ENCODE measurements around the gene PCBP1.
"Not testable (repeated sequence)": the region's sequence is repeated elsewhere in the genome, so short reads cannot be mapped to it uniquely, and the experiment has no call there.

PCBP1 gene

DNA sequence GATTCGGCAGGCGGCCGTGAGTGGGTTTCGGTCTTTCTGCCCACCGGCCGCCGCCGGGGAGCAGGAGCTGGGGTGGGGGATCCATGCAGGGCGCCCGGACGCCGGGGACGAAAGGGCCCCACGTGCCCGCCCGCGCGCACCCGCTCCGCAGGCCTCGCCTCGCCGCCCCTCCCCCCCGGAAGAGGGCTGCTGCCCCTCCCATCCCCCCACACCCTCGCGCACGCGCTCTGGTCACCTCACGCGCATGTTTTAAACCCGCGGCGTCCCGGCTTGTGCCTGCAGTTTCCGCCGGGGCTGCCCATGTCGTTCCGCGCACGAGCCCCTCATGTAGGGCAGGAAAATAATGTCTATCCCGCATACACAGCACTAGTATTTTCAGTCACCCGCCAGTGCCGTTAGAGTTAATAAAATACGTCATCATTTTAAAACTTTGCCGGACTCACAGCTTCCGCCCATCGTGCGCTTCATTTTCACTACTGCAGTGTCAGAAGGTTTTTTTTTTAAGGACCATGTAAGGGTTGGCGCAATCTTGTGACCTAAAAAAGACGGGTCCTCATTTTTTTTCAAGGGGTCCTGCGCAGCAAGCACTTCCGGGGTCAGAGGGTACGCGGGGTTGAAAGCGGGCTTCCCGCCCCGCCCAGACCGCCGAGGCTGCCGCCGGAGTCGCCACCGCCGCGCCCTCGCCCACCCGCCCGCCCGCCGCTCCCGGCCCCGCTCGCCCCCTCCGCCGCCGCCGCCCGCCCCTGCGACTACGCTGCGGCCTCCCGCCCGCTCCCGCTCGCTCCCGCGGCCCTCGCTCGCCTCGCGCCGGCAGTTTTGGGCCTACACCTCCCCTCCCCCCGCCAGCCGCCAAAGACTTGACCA, at the start of gene PCBP1:
Gene PCBP1, plus strand, starts transcription at position 640 of the 864 bp plus-strand sequence. CDS start 267 bp downstream, outside the sequence.
- peak; percentile 94 to 99 for DNase-seq

- DNase-seq: no peak
These were observed 47.9 kb upstream of the PCBP1 start for GRCh38 chr2:70039366-70039765.

DNA sequence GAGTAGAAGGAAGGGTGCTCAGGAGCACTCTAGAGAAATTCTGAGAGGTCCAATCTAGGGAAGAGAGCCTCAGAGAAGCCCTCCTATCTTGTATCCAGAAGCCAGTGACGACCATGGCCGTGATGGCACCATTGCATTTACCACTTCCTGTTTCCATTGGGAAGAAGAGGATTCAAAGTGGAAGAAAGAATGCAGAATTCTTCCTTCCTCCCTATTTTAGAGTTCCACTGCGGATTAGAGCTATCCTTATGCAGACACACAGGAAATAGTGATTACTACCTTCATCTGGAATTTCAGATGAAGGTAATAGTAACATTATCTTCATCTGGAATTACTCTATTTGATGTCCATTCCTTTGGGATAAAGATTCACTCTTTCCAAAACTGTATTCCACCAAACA, 45.6 kb upstream of the PCBP1 start:
- no peak for DNase-seq

DNA sequence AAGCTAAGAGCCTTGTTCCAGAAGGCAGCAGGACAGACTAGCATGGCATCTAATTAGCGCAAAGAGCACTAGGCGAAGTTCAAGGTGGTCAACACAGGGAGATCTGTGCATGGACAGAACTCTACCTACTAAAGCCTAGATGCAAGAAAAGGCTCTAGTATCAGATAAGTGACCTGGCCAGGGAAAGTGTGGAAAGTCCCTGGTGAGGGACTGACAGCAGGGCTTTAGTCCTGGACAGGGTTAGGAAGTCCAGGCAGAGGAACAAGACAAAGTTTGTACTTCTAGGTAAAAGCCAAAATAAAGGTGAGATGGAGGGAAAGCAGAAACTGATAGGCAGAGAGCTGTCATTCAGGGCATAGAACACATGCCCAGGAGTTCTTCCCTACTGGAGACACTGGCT, 45.0 kb upstream of the PCBP1 start:
- DNase-seq: no peak

GRCh38 chr2:70043252-70043875, 43.9 kb upstream of the PCBP1 start:
- DNase-seq: no peak

- no peak for DNase-seq
These were observed 42.8 kb upstream of the PCBP1 start for GRCh38 chr2:70044290-70045040.

DNA sequence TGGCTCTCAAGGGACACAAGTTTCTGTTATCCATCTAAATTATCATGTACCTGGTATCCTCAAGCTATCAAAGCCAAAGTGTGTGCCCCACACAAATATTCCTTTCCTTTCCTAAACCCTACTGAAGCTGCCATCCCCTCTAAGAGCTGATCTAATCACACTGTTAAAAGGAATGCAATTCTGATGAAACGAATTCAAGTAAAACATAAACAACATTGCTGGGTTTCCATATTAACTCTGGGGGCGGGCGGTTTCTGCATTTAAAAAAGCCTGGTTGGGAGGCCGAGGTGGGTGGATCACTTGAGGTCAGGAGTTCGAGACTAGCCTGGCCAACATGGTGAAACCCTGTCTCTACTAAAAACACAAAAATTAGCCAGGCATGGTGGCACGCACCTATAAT, 41.9 kb upstream of the PCBP1 start:
- DNase-seq: no peak

DNA sequence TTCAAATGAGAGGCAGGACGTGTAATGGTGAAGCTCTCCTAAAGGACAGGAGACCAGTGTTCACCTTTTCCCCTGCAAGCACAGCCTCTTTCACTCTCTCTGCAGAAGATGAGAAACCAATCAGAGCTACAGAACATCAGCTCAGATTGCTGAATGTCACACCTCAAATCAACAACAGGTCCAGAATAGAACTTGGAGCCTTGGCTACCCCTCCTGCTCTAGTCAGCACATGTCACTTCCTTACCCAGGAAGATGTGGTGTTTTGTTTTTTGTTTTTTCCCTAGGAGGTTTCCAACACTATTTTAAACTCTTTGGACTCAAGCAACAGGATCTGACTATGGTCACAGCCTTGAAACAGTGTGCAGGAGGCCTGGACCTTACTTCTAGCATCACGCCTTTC, 41.3 kb upstream of the PCBP1 start:
- no peak for DNase-seq

DNA sequence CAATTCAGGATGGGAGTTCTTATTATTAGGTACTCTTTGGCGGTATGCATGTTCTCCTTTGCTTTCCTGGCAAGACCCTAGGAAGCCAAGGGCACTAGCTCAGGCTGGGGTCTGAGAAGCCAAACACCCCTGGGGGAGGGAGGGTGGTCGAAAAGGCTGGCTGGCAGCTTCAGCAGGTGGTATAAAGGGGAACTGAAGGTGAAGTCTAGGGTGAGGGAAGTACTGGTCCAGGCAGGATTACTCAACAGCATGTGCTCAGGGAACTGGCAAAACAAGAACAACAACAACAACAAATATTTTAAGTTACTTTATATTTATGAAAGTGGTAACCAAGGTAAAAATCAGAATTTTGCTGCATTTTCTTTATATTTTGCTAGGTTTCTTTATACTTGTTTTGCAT, 40.7 kb upstream of the PCBP1 start:
- DNase-seq: no peak

DNA sequence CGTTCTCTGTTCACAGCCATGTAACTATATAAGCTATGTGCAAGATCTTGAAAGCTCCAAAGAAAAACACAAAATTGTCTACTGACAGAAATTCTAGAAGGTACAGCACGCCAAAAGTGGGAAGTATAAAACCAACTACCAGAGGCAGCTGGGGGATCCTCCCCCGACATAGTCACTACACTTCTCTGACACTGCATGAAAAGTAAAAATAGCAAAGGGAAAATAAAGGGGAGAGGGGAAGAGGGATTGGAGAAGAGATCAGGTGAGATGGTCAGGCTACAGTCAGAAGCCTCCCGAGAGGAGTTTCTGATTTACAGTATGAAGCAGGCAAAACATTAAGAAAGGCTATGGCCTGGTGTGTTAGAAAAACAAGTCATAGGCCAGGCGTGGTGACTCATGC, 39.8 kb upstream of the PCBP1 start:
- DNase-seq: no peak

DNA sequence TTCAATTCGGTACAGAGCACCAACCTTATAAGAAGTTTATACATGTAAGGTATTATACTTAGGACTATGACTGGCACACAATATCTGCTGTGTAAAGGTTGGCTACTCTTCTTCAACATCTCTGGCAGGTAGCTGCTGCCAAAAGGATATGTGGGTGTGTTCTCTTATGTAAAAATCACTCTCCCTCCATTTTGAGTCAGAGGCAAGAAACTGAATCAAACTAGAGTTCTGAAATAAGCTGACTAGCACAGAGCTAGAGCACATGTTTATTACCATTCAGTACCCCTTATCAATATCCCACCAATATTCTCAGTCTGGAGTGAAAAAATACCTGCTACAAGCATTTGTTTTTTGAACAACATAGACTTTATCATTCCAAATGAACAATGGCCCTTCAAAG, 38.0 kb upstream of the PCBP1 start:
- no peak for DNase-seq

DNA sequence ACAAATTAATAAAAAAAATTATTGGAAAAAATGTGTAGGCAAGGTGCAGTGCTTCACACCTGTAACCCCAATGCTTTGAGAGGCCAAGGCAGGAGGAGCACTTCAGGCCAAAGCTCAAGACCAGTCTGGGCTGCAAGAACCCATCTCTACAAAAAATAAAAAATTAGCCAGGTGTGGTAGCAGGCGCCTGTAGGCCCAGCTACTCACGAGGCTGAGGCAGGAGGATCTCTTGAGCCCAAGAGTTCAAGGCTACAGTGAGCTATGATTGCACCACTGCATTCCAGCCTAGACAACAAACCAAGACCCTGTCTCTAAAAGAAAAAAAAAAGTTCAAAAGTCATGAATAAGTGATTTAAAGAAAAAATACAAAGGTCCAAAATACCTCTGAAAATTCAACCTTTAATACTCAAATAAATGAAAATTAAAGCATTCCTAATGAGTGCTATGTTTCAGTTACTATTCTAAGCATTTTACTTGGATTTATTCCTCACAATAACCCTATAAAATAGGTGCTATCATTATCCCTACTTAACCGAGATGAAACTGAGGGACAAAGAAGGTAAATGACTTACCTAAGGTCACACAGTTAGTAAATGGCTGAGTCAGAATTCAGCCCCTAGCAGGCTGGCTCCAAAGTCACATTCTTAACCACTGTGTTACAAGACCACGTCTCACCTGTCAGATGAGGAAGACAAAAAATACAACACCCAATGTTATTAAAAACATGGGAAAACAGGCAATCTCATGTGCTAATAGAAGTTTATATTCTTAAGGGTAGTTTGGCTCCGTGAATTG, 36.4 kb upstream of the PCBP1 start:
- DNase-seq: no peak

- not testable (repeated sequence) for DNase-seq
These were observed 32.0 kb upstream of the PCBP1 start for GRCh38 chr2:70055259-70055658.

DNA sequence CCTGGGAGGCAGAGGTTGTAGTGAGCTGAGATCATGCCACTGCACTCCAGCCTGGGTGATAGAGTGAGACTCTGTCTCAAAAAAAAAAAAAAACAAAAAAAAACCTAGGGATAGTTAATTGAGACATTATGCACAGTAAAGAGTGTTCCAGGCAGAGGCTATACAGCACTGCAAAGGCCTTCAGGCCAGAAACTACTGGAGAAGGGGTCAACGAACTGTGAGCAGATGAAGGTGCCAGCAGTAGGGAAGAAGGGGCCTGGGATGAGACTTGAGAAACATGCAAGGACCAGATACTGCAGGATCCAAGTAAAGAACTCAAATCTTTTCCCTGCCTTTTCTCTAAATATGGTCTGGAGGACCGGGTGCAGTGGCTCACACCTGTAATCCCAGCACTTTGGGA, 26.0 kb upstream of the PCBP1 start:
- DNase-seq: no peak

DNA sequence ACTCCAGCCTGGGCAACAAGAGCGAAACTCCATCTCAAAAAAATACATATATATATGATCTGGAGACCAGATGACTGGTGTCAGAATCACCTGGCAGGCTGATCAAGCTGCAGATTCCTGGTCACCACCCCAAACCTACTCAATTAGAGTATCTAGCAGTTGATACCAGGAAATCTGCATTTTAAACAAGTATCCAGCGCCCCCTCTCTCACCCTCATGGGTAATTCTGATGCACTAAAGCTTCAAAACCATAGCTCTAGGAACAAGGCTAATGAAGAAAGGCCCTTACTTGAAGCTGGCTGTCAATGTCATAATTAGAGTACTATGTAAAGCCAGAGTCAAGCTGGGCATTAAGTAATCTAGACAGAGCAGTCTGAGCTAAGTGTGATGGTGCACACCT, 25.0 kb upstream of the PCBP1 start:
- no peak for DNase-seq

DNA sequence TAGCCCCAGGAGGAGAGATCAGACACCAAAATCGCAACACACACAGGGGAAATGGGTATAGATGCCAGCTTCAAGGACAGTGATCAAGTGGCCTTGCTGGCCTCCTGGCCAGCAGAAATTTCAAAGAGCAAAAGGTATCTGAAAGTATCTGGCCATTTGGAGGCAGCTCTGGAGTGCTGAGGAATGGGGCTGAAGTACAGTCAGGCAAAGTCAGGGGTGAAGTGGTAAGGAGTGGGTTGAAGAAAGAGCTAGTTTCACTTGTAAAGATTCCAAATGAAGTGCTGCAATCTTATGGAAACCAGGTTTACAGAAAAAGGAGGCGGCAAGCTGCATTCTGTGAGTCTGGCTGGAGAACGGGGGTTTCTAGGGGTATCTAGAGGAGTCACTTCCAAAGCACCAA, 19.2 kb upstream of the PCBP1 start:
- DNase-seq: no peak

DNA sequence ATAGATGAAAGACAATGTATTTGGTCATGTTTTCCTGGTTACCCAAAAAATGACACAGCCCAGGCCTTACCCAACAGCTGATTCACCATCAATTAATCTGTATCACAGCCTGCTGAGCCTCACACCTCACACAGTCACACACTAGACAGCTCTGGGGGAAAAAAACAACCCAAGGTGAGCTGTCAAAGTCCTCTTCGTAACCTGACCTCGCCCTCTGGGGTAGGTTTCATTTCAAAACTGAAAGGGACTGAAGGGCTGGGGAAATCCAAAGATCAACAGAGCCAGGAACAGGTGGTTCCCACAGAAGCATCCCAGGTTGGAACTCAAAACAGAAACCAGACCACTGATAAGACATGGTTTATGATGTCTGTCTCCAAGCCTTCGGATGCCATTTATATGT, 18.2 kb upstream of the PCBP1 start:
- peak; percentile 50 to 87 for DNase-seq

DNA sequence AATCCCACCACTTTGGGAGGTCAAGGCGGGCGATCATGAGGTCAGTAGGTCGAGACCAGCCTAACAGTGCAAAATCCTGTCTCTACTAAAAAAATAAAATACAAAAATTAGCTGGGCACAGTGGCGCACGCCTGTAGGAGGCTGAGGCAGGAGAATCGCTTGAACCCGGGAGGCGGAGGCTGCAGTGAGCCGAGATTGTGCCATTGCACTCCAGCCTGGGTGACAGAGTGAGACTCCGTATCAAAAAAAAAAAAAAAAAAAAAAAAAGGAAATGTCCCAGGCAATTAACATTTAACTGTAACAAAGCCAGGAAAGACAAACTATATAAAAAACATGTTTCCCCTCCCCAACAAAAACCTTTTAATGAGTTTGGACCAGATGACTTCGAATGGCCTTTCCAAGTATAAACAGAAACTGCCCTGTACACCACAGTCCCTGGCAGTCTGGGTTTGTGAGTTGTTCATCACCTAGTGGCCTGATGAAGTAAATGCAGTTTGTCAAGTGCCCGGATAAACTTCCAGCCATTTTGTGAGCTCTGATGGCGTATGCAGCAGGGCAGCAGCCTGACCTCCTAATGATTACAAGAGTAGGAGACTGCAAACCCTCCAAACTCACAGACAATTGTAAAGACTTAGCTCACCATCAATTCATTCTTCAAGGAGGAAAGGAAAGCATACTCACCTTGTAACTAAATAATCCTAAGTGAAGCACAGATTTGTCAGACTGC, 16.6 kb upstream of the PCBP1 start:
- DNase-seq: peak in 1 of 2 experiments; percentile 54

DNA sequence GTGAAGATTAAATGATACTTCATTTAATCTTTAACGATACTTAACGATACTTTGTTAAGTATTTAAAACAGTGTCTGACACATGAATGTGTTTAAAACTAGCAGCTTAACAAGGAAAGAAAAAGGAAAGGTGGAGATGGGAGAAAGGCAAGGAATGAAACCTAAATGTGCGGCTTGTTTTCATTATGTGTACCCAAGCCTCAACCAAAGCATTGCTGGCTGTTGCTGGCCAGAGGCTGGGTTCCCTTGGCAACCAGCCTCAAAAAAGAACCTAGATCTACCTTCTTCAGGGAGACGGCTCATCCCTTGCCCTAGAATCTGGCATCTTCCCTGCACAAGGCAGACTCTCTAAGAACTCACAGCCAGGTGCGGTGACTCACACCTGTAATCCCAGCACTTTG, 13.8 kb upstream of the PCBP1 start:
- DNase-seq: no peak

DNA sequence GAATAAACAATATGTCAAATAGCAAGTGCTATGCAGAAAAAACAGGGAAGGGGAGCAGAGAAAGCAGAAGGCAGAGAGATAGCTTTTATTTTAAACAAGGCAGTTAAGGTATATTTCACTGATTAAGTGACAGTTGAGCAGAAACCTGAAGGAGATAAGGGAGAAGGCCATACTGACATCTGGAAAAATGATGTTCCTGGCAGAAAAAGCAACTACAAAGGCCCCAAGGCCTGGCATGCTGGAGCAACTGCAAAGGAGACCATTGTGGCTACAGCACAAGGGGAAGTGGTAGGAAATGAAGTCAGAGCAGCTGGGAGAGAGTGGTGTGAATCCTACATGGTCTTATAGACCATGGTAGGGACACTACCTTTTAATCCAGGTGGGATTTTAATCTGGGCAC, 8.9 kb upstream of the PCBP1 start:
- no peak for DNase-seq

DNA sequence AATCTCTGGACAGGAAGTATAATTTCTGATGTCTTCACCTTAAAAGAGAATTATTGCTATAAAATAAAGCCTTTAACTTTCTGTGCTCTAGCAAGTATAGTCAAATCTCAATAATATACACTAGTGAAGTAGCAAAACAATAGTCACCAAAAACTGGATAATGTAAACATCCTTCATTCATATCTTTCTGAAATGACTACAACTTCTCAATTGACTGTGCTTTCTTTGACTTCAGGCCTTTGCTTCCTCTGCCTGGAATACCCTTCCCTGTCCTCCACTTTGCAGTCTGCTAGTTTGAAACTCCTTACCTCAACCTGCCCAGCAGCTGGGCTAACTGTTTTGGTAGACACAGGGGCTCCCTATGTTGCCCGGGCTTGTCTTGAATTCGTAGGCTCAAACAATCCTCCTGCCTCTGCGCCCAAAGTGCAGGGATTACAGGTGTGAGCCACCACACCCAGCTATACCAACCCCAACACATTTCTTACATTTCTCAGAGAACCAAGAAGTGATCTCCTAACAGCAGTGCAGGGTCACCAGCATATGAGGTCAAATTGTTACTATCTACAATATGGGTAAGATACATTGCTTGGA, 6.6 kb upstream of the PCBP1 start:
- no peak for DNase-seq

- DNase-seq: no peak
These were observed 6.1 kb upstream of the PCBP1 start for GRCh38 chr2:70081221-70081620.
